Measurements from ENCODE around the gene NAT16. TPM values are rescaled to one million over a fixed set of nuclear protein-coding genes. Genes with fewer than 3 reads are reported as not detected.
A peak's percentile ranks its signal among the peaks of the same experiment; 100 is the strongest.

Gene NAT16
- total and polyA plus RNA-seq, 2 of the 13 experiments (the other 11 are each of a cell fraction or from before 2014, with no cell fraction given), result 0.04 TPM; not detected in 1

DNA sequence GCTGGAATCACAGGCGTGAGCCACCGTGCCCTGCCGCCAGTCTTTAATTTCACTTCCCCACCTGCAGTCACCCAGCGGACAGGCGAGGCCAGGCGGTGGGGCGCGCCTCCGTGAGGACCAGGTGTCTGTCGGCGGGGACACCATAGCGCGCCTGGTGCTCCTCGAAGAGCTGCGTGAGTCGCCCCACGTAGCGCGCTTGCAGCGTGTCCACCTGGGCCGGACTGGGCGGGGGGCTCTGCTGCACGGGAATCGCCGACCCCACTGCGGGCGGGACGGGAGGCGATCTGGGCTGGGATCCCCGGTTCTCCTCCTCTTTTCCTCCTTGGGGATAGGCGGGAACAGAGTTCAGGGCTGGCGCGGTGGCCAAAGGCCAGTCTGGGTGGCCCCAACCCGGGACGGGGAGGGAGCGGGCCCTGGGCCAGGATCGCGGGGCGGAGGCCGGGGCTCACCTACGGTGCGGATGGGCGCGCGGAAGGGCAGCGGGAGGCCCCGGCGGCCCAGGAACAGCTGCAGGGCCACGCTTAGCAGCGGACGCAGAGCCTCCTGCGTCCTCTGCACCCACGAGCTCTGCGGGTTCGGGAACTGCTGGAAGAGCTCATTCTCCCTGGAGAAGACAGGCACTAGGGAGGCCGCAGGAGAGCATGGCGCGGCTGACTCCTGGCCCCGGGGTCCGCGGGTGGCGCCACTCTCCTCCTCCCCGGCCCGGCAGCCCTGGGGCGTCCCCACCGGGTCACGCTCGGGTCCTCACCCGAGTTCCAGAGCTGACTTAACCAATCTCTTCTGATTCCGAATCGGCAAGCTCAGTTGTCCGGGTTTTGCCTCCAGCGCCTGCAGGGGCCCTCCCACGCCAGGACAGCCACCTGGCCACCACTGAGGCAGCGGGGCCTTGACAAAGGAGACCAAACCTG, 21.9 kb upstream of the NAT16 start (continued):
- TF ChIP-seq ZFAT (CRISPR knock-in tag; conservative IDR thresholded peaks at IDR 0.05), result no peak
- peak; percentile 56; the same call in 1 of the 2 replicates for TF ChIP-seq ZNF263 (CRISPR knock-in tag; IDR thresholded peaks at IDR 0.05)
- TF ChIP-seq ZNF564 (CRISPR knock-in tag; IDR thresholded peaks at IDR 0.05), result no peak
- no peak for TF ChIP-seq ETV6 (CRISPR knock-in tag; conservative IDR thresholded peaks at IDR 0.05)
- no peak for TF ChIP-seq HNRNPK (IDR thresholded peaks at IDR 0.05; ENCODE audit: low read depth, low read length, poor library complexity, severe bottlenecking)
- TF ChIP-seq SNAI1 (CRISPR knock-in tag; IDR thresholded peaks at IDR 0.05; ENCODE audit: borderline replicate concordance), result 0 out of 2 replicates have a peak, but pooled peaks have one; percentile 59
- TF ChIP-seq HOXD1 (CRISPR knock-in tag; IDR thresholded peaks at IDR 0.05), result peak; percentile 77; the same call in 1 of the 2 replicates
- no peak for TF ChIP-seq ZNF552 (CRISPR knock-in tag; IDR thresholded peaks at IDR 0.05; ENCODE audit: borderline replicate concordance)
- TF ChIP-seq ZNF432 (CRISPR knock-in tag; IDR thresholded peaks at IDR 0.05; ENCODE audit: borderline replicate concordance), result no peak
- TF ChIP-seq POLR2AphosphoS2 (IDR thresholded peaks at IDR 0.05; ENCODE audit: low read depth, low read length), result no peak
- TF ChIP-seq SMAD1 (CRISPR knock-in tag; IDR thresholded peaks at IDR 0.05; ENCODE audit: borderline replicate concordance, low read depth), result no peak
- no peak for TF ChIP-seq ZSCAN20 (CRISPR knock-in tag; IDR thresholded peaks at IDR 0.05; ENCODE audit: borderline replicate concordance)
- TF ChIP-seq, protein P1, sequence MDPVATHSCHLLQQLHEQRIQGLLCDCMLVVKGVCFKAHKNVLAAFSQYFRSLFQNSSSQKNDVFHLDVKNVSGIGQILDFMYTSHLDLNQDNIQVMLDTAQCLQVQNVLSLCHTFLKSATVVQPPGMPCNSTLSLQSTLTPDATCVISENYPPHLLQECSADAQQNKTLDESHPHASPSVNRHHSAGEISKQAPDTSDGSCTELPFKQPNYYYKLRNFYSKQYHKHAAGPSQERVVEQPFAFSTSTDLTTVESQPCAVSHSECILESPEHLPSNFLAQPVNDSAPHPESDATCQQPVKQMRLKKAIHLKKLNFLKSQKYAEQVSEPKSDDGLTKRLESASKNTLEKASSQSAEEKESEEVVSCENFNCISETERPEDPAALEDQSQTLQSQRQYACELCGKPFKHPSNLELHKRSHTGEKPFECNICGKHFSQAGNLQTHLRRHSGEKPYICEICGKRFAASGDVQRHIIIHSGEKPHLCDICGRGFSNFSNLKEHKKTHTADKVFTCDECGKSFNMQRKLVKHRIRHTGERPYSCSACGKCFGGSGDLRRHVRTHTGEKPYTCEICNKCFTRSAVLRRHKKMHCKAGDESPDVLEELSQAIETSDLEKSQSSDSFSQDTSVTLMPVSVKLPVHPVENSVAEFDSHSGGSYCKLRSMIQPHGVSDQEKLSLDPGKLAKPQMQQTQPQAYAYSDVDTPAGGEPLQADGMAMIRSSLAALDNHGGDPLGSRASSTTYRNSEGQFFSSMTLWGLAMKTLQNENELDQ (CRISPR knock-in tag; IDR thresholded peaks at IDR 0.05; ENCODE audit: borderline replicate concordance), result no peak
- TF ChIP-seq, protein P2, sequence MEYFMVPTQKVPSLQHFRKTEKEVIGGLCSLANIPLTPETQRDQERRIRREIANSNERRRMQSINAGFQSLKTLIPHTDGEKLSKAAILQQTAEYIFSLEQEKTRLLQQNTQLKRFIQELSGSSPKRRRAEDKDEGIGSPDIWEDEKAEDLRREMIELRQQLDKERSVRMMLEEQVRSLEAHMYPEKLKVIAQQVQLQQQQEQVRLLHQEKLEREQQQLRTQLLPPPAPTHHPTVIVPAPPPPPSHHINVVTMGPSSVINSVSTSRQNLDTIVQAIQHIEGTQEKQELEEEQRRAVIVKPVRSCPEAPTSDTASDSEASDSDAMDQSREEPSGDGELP (IDR thresholded peaks at IDR 0.05; ENCODE audit: borderline replicate concordance, low read depth), result no peak; the same call in 1 of the 2 replicates
- TF ChIP-seq MAFG (CRISPR knock-in tag; IDR thresholded peaks at IDR 0.05), result no peak
- no peak for TF ChIP-seq NFYC (CRISPR knock-in tag; IDR thresholded peaks at IDR 0.05)
- TF ChIP-seq RBM39 (IDR thresholded peaks at IDR 0.05; ENCODE audit: low read depth, low read length, poor library complexity, severe bottlenecking), result peak; percentile 36
- no peak for TF ChIP-seq NAIF1 (CRISPR knock-in tag; IDR thresholded peaks at IDR 0.05; ENCODE audit: borderline replicate concordance)
- no peak for TF ChIP-seq MIER2 (CRISPR knock-in tag; IDR thresholded peaks at IDR 0.05)
- TF ChIP-seq NFATC3 (CRISPR knock-in tag; IDR thresholded peaks at IDR 0.05), result no peak
- TF ChIP-seq ZNF543 (CRISPR knock-in tag; IDR thresholded peaks at IDR 0.05), result peak; percentile 84; the same call in 1 of the 2 replicates
- no peak for TF ChIP-seq IKZF1 (IDR thresholded peaks at IDR 0.05)
- TF ChIP-seq ZNF839 (CRISPR knock-in tag; IDR thresholded peaks at IDR 0.05; ENCODE audit: borderline replicate concordance), result no peak
- TF ChIP-seq, protein P3, sequence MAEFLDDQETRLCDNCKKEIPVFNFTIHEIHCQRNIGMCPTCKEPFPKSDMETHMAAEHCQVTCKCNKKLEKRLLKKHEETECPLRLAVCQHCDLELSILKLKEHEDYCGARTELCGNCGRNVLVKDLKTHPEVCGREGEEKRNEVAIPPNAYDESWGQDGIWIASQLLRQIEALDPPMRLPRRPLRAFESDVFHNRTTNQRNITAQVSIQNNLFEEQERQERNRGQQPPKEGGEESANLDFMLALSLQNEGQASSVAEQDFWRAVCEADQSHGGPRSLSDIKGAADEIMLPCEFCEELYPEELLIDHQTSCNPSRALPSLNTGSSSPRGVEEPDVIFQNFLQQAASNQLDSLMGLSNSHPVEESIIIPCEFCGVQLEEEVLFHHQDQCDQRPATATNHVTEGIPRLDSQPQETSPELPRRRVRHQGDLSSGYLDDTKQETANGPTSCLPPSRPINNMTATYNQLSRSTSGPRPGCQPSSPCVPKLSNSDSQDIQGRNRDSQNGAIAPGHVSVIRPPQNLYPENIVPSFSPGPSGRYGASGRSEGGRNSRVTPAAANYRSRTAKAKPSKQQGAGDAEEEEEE (CRISPR knock-in tag; IDR thresholded peaks at IDR 0.05; ENCODE audit: borderline replicate concordance), result 0 out of 2 replicates have a peak, but pooled peaks have one; percentile 48
- no peak for TF ChIP-seq CHD2 (IDR thresholded peaks at IDR 0.05; ENCODE audit: low read depth, low read length)
